Measurements from ENCODE around the gene PCDHGC5.

The PCDHGC5 gene

DNA sequence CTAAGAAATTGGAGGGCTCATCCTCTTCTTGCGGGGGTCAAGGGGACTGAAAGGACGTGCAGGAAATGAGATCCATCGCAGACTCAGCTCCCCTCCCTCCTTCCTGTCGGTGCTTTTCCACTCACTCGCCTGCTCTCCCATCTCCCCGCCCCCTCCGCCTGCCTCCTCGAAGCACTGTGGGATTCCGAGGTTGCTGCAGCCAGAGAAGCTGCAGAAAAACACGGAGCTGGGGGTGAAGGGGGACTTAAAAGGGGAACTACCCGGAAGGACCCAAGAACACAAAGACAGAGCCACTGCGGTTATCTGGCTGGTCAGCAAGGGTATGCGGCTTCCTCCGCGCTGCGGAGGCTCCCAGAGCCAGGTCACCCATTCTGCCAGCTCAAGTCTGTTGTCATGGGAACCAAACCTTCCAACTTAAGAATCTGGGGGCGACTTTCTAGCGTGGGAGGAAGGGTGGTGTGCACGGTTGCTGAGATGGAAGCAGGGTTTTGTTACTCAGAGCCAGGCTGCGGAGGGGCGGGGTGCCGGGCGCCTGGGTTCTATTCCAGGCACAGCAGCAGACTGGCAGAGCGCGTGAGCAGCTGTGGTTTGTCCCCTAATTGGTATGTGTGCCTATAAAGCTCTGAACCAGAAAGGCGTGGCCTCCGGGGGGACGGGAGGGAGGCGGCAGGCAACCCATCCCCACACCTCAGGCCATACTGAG is 24.9 kb downstream of the PCDHGC5 start:
- FAIRE-seq: no peak

DNA sequence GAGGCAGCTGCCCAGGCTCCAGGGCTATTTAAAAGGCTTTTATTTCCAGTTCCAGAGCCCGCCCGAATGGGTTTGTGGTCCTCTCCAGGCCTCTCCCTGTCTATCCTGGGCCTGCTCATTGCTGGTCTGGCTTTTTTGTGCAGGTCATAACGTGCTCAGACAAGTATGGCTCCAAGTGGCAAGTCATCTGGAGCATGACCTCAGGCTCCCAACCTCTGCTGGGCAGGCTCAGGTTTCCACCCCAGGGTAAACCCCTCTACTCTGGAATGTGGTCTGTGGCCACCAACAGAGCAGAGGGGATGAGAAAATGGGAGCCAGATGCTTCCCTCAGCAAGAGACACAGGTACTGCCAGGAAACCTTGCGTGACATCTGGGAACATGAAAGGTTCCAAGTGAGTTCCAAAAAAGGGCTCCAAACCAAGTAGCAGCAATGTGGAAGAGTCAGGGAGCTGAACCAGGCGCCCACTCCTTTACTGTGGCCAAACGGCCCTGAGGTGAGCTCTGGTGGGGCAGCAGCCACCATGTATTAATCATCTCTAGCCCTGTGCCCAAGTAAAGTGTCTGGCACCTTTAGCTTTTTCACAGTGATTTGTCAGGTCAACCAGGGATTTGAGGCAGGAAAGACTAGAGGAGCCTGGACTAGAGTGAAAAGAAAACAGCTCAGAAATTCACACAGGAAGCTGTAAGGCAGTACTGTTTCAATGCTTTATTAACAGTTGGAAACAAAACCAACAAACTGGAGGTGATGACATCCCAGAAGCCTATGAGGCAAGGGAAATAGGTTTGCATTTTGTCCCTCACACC is 25.7 kb downstream of the PCDHGC5 start:
- no peak for FAIRE-seq

DNA sequence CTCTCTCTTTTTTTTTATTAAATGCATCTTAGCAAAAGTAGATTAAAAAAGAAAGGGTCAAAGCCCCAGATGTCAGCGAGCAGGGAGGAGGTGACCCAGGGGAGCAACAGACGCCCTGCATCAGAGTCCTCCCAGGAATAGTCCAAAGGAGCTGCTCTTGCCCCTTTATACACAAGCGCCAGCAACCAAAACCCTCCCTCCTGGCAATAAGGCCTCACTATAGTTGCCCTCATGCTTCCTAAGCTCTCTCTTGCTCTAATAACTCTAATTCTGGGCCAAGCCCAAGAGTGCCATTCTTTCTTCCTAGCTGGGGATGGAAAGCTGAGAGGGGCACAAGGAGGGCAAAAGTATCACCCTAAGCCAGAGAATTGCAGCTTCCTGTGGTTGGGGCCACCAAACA is 26.3 kb downstream of the PCDHGC5 start:
- FAIRE-seq: no peak

DNA sequence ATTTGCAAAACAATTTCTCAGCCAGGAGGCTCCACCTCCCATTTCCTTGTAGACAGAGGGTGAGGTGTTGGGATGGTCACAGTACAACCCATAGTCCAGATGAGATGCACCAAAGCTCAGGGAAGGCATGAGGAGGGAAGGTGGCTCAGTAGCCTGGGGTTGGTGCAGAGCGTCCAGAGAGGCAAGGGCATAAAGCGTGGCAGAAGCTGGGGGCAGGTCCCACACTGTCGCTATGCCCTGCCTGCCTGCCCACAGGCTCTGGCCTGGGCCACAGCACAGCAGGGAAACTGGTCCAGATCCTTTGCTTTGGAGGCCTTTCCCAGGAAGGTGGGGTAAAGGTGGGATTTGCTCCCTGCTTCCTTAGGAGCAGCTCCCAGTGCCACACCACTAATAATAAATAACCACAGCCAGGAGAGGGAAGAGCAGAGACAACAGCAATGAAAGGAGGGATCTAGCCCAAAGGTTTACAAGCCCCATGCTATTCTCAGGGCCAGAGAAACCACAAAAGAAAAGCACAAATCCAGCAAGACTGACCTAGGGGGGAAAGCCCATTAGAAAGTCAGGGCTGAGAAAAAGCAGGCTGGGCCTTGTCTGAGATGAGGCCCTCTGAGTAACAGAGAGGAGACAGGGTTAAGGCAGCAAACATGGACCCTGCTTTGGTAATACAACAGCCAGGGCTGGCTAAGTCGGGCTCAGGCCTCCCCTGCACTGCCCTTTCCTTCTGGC is 27.2 kb downstream of the PCDHGC5 start:
- no peak for FAIRE-seq

DNA sequence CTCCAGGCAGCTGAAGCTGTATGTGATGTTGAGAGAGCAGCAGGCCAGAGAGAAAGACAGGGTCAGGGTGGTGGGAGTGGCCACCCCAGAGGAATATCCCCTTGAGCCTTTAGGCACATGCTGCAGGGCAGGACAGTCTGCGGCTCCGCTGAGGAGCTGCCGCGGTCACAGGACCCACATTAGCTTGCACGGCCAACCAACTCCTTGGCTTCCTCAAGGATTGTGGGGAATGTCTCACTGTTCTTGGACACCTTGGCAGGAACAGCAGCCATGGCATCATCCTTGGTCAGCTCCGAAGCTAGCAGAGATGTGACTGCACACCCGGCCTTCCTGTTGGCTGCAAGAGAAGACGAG is 27.8 kb downstream of the PCDHGC5 start:
- FAIRE-seq: no peak

DNA sequence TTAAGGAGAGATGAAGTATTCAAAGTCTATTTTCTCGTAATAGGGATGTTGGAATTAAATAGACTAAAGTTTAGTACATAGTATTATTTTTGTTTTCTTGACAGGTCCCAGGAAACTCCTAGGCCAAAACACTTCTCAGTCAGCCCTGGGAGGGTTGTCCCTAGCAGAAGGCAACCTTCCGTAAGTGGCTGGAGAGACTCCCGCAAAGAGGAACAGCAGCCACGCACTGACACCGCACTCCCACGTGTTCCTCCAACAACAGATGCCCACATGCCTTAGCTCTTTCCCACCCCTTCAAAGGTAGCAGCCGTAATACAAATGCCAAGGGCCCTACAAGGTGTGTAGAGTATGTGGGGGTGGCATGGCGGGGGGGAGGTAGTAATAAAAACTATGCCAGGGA is 28.4 kb downstream of the PCDHGC5 start:
- no peak for FAIRE-seq

DNA sequence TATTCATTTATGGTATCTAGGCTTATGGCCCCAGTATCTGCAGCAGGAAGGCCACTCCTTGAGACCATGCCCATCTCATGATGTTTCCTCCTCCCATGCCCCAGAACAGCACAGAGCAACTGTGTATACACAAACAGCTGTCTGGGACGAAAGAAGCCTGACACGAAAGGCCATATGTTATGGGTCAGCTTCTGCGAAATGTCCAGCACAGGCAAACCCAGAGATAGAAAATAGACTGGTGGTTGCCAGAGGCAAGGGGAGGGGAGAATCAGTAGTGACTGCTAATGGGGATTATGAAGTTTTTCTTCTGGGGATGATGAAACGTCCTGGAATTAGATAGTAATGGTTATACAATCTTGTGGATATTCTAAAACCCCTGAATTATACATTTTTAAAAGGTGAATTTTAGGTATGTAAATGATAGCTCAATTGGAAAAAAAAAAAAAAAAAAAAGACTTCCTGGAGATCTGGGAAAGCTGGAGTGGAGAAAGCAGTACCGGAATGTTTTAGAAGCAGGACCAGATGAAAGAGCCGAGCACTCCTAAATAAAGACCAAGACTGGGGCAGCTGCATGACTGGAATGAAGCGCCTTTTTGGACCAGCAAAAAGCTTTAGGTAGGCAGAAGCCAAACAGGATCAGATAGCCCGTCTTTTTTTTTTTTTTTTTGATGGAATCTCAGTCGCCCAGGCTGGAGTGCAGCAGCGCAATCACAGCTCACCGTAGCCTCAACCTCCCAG is 29.2 kb downstream of the PCDHGC5 start:
- no peak for FAIRE-seq

DNA sequence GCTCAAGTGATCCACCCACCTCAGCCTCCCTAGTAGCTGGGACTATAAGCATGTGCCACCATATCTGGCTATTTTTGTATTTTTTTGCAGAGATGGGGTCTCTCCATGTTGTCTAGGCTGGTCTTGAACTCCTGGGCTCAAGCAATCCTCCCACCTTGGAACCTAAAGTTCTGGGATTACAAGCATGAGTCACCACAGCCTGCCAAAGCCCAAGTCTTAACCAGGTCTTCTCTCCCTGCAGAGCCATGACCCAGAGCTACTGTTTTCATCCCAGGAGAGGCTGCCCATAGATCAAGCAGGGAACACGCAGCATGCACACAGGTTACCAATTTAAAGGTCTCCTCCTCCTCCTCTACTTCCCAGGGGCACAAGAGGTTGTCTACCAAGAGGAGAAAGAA is 29.7 kb downstream of the PCDHGC5 start:
- no peak for FAIRE-seq

DNA sequence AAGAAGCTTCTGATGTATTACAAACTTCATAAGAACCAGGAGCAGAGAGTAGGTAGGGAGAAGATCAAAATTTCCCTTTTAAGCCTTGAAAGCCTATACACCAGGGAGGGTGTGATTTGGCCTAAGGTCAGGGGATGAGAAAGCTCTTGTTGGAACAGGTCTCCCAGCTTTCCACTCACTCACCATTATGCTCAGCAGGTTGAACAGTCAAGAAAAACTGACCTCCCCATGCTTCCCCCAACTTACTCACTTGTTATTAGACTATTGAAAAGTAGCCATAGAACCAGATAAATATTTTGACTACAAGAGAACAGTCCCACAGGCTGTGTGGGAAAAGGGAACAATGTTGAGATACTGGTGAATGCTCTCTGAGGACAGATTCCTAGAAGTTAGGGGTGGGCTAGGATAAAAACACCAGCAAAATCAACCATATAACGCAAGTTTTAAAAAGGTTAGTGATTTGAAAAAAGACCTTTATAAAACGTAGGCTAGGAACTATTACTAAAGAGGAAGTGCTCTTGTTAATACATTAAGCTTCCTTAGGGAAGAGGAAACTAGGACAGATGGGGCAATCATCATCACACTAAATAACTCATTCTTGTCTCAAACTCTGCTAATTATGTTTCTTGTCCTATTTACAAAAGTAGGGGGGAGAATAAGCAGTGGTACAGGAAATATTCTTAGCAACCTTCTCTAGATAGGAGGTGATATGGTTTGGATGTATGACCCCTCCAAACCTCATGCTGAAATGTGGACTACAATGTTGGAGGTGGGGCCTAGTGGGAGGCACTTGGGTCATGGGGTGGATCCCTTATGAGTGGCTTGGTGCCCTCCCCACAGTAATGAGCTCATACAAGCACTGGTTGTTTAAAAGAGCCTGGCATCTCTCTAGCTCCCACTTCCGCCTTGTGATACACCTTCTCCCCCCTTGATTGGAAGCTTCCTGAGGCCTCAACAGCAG is 31.0 kb downstream of the PCDHGC5 start:
- no peak for FAIRE-seq

DNA sequence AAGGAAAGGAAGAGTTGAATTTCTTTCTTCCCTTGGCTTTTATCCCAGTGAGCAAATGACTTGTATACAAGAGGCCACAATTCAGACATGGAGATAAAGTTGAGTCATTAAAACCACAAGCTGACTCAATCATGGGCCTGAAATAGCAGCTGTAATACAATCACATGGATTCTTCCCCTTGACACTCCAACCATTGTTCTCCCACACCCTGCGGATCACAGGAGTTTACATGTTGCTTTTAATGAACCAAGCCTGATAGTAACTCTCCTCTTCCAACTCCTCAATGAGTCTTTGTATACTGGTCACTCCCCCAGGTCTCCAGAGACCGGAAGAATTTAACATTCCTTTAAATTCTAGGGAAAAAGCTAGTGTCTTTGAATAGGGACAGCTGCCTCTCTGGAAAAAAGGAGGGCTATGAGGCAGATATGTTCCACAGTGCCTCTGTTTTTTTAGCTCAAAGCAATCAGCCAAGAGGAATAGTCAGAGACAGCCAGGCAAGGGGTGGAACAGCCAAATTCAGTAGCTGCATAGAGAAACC is 32.4 kb downstream of the PCDHGC5 start:
- FAIRE-seq: no peak

DNA sequence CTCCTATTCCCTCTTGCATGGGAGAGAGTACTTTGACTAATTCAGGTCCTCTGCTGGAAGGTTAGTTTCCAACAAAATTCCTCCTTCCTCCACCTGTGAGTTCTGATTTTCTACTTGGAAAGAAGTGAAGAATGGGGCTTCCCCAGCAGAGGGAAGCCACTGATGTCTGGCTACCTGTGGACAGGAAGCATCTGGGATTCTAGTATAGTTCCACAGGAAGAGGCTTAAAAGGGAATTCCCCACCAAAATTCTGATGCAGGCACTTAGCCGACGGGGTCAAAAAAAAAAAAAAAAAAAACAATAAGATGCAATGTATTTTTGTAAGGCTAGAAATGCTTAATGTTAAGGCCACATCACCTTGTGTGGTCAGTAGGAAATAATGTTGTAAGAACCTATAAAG is 33.4 kb downstream of the PCDHGC5 start:
- FAIRE-seq: no peak

DNA sequence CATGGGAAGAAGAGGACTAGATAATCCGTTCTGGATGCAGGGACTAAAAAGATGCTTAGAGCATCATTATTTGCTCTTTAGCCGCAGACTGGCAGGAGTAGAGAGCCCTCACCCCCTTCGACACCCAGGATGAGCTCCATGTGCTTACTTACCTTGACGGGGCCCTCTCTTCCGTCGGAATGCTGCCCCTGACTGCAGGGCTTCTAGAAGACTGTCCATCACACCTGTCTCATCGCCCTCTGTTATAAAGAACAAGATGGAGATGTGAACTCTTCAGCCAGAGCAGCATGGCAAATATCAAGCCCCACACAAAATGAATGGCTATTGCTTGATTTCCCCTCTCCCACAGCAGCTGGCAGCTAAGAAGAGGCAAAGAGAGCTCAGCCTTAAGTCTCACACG is 35.1 kb downstream of the PCDHGC5 start:
- no peak for FAIRE-seq

DNA sequence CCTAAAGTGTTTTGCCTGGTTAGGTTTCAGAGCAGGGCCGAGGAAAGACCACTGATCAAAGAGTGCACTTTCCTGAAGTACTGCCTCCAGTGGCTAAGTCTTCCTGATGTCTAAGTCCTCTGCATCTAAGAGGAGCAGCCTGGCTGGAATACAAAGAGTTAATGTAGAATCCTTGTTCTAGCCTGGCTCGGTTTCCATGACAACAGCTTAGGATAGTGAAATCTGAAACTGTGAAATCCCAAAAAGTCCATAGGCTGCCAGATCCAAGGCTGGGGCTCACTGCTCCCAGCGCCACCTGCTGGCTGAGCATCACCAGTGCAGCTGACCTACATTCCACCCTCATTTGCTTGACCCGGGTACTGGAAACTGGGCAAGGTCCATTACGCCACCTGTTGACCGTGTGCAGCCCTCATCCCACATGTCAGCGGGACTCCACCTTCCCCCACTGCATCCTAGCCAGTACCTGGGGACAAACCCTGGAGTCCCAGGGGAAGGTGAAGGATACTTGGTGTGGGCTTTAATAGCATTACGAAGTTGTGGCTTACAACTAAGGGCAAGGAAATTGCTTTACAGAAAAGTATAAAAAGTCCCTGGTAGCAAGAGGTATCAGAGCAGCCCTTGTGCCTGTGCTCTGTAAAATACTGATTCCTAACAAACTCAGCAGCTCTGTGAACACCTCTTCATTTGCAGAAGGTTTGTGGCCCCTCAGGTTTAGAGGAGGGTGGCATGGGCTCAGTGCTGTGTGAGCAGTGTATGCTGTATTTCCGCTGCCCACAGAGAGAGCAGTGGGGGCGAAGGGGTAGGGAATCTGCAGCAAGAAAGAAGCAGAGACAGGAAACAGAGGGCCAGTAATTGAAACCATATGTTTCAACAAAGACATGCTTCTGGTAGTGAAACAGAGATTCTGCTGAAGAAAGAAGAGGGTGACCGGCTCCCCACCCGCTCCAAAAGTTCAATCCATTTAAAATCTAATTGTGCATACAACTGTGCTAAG is 36.0 kb downstream of the PCDHGC5 start:
- no peak for FAIRE-seq

DNA sequence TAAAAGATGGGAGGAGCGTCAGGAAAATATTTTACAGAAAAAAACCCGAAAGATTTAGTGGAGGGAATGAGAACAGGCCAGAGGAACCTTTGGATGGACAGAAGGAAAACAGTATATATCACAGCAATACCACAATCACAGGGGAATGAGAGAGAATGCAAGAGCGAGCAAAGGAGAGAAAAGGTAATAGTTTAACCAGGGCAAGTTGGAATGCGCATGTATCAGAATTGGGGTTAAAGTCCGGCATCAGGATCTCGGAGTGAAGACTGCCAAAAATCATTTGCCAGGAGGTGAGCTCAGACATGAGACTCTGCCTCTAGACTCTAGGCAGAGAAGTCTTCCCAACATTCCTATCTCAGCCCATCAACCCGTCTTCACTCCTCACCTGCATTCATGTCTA is 36.8 kb downstream of the PCDHGC5 start:
- FAIRE-seq: no peak

DNA sequence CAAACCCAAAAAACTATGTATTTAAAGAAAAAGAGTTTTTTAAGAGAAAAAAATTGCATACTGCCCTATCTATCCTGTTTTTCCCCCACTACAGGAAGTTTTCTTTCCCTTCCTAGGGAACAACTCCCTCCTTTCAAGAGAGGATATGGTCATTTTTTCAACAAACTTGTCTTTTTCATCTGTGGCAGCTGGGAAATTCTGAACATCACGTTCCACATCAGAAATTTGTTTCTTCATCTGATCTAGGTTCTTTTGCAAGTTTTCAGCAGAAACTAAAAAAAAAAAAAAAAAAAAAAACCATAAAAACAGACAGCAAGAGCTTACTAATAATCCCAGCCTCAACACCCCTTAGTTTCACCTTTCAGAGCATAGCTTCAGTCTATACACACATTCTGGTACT is 38.5 kb downstream of the PCDHGC5 start:
- no peak for FAIRE-seq

DNA sequence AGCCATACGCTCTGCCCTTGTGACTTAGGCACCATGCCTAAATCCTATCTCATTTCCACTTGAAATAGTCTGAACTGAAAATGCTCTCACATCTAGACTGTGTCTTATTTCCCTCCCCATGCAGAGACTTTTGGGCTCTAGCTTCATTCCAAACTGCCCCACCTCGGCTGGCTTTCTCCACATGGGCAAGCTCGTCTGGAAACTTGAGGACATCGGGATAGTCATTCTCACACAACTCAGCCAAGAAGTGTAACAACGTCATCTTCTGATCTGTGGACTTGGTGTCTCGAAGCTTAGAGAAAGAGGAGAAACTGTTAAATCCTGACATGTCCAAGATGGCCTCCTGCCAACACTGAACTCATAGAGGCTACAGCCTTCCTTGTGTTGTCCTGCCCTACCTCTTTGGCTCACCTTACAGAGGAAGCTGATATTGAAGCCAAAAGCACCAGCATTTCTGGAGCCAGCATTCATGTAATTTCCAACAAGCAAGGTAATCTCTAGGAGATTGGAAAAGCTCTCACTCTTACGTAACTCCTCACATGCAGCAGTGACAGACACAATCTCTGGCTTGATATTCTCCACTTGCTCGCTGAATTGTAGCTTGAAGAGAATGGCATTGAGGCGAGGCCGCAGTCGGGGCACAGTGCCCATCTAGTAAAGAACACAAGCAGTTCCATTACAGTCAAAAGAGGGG is 39.6 kb downstream of the PCDHGC5 start:
- no peak for FAIRE-seq

DNA sequence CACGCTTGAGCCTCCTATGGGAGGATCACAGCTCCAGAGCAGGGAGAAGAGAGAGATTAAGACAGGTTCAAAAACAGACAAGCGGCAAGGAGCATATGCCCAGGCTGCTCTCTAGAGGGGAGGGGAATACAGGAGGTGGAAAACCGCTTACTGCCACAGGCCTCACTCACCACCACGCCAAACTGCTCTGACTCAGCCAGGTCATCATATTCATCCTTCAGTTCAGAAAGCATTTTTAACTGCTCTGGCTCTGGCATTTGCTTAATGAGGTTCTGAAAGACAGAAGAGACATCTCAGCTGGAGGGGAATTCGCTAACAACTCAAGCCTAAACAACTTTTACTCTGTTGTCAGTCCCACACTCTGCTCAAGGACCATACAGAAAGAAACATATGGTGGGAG is 40.1 kb downstream of the PCDHGC5 start:
- FAIRE-seq: no peak

DNA sequence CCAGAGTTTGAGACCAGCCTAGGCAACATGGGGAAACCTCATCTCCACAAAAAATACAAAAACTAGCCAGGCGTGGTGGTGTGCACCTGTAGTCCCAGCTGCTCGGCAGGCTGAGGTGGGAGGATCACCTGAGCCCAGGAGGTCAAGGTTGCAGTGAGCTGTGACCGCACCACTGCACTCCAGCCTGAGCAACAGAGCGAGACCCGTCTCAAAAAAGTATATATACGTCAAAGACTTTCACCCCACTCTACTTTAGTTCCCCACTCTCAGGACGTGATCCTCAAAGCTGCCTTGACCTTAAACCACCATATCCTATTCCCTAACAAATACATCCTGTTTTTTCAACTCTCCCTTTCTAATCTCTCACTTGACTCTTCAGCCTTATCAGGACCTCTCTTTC is 41.0 kb downstream of the PCDHGC5 start:
- FAIRE-seq: no peak

DNA sequence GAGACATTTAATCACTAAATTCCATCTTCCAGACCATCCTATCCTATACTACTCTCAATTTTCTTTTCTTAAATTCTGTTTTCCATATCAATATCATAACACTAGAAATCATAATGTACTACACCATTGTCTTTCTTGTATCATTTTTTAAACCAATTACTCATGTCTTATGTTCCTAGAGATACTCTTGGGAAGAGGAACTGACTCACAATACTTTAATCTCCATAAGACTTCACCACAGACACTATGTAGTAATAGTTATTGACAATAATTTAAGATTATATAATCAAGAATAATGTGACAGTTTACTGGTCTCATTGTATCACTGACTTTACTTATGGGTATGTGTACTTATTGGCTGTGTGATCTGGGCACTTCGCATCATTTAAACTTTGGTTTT is 43.8 kb downstream of the PCDHGC5 start:
- FAIRE-seq: no peak

DNA sequence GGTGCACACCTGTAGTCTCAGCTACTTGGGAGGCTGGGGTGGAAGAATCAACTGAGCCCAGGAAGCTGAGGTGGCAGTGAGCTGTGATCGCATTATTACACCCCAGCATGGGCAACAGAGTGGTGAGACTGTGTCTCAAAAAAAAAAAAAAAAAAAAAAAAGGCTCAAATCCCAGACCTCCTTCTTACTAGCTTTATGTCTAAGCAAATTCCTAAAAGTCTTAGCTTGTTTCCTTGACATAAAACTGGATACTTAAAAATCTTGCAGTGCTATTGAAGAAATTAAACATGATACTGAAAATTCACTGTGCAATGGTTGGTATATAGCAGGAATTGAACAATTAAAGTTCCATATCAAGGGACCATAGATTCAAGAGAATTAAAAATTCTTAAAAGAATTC is 45.0 kb downstream of the PCDHGC5 start:
- FAIRE-seq: no peak

Data from colon (tissue), 2 donors.